Esophagus squamous epithelium (tissue), 5 donors: ENCODE results near the gene PUS10. TPM values are rescaled to one million over a fixed set of nuclear protein-coding genes. Genes with fewer than 3 reads are reported as not detected.
"Not testable (repeated sequence)": the region's sequence is repeated elsewhere in the genome, so short reads cannot be mapped to it uniquely, and the experiment has no call there.

Source experiments
- DNase-seq: peaks from one replicate; lab custom pipeline; 2025; lab: John Stamatoyannopoulos, UW
- H3K27ac ChIP-seq, 4 donors: fragments of 200-600 bp; sonication (generic); one replicate each; pipeline ENCODE4 v1.5.1; 2016 to 2019; ENCODE audit warnings: mild to moderate bottlenecking in 1 of 4
- H3K27me3 ChIP-seq, 4 donors: fragments of 200-600 bp; sonication (generic); 1 replicate in 3 of 4; 2 replicates in 1 of 4; pipeline versions ENCODE4 v1.5.1 to v1.6.0; 2017 to 2021; ENCODE audit warnings: antibody characterized with exemption in 1 of 4
- H3K36me3 ChIP-seq, 3 donors: fragments of 200-600 bp; sonication (generic); one replicate each; pipeline ENCODE4 v1.5.1; 2016 to 2019
- H3K4me1 ChIP-seq, 3 donors: fragments of 200-600 bp; sonication (generic); one replicate each; pipeline ENCODE4 v1.5.1; 2017 to 2019
- H3K4me3 ChIP-seq, 4 donors: fragments of 200-600 bp; sonication (generic); 1 replicate in 3 of 4; 2 replicates in 1 of 4; pipeline ENCODE4 v1.5.1; 2016 to 2019; ENCODE audit warnings: mild to moderate bottlenecking in 2 of 4, moderate library complexity in 1 of 4
- H3K9me3 ChIP-seq, 3 donors: fragments of 200-600 bp; sonication (generic); one replicate each; pipeline ENCODE4 v1.5.1; 2016 to 2019
- POLR2A ChIP-seq, 4 donors: fragments of 450-650 bp; IDR thresholded peaks; one replicate each; pipeline ENCODE4 v1.6.1; 2017; ENCODE audit warnings: antibody characterized with exemption in 4 of 4, mild to moderate bottlenecking in 4 of 4, moderate library complexity in 3 of 4
- WGBS, 2 donors: methylation state at CpG; one replicate each; pipeline ENCODE4 v1.1.5; 2018; 5-methylcytosine and 5-hydroxymethylcytosine counted together
- intact Hi-C: fragments of 100-400 bp; cut with DNase I; formaldehyde crosslinking; loops from one replicate; pipeline ENCODE4 v1.15.0; 2022
- total RNA-seq, 4 donors: library from RNA; depleted of rRNA; stranded (reverse); fragments of >200 nt; gene quantifications; one replicate each; pipeline ENCODE4 v1.1.0, GENCODE V29; 2016
- TF ChIP-seq, protein P1 (sequence below), 6 experiments: fragments of 450-650 bp in 4 of 6; fragments of 200-600 bp in 2 of 6; sonication (generic) in 2 of 6; IDR thresholded peaks; one replicate each; pipeline ENCODE4 v1.5.1; 2016 to 2019; ENCODE audit warnings: antibody characterized with exemption in 6 of 6, mild to moderate bottlenecking in 4 of 6, moderate library complexity in 4 of 6
- donor health status: DM: yes; HTN: yes; CAD: no.

PUS10 gene
- total RNA-seq, 4 donors from 2014 or later: 3.7 to 9.1 (median 5.4) TPM

DNA sequence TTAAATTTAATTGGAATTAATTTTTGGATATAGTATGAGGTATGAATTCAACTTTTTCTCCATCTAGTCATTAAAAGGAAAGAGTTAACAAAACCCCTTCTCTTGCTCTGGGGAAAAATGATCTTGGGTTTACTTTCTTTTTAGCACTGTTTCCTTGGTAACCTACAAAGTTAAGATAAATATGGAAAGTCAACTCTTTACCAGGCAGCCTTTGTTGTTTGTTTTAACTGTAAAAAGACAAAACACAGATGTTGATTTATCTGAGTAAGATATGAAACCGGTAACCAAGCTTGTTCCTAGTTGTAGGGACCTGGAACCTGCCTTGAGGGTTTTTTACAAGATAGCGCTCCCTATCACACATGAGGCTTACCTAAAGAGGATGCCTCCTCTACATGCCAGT lies 37.5 kb upstream of the PUS10 start:
- TF ChIP-seq POLR2A (IDR thresholded peaks at IDR 0.05): no peak
- TF ChIP-seq, protein P1, sequence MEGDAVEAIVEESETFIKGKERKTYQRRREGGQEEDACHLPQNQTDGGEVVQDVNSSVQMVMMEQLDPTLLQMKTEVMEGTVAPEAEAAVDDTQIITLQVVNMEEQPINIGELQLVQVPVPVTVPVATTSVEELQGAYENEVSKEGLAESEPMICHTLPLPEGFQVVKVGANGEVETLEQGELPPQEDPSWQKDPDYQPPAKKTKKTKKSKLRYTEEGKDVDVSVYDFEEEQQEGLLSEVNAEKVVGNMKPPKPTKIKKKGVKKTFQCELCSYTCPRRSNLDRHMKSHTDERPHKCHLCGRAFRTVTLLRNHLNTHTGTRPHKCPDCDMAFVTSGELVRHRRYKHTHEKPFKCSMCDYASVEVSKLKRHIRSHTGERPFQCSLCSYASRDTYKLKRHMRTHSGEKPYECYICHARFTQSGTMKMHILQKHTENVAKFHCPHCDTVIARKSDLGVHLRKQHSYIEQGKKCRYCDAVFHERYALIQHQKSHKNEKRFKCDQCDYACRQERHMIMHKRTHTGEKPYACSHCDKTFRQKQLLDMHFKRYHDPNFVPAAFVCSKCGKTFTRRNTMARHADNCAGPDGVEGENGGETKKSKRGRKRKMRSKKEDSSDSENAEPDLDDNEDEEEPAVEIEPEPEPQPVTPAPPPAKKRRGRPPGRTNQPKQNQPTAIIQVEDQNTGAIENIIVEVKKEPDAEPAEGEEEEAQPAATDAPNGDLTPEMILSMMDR (IDR thresholded peaks at IDR 0.05): no peak
- intact Hi-C loops: no loop called here

DNA sequence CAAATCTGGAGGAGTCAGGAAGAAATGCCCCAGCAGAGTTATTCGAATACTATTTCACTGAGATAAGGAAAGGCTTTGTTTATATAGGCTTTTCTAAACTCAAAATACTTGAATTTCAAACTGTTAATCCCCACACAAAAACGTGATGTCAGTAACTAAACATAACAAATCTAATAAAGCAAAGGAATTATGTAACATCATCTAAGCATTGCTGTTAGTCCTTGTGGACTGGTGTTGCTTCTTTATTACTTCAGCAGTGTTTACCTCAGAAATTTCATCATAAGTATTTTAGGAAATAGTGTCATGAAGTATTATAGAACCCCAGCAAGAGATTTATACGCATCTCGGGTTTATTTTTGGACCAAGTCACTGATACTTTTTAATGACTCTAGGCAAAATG lies 27.9 kb upstream of the PUS10 start:
- WGBS, 2 donors: 40 to 41% methylated on average over 4 of the region's 4 CpGs
- intact Hi-C loops: no loop called here
- Histone ChIP-seq H3K36me3 (peaks cover 0 to 59% (median 9%) of the 10 kb centered on the region in 3 donors), H3K27ac (peak overlapping the region in 3 of 4 donors; percentile 41 to 54 (median 53)), H3K27me3 (no peaks in the 10 kb centered on the region), H3K4me3 (no peak overlapping the region), H3K9me3 (no peaks in the 10 kb centered on the region), H3K4me1 (peaks cover 5 to 26% (median 8%) of the 10 kb centered on the region in 3 donors)
- DNase-seq: no peak
- TF ChIP-seq POLR2A (IDR thresholded peaks at IDR 0.05): no peak
- TF ChIP-seq, protein P1 (IDR thresholded peaks at IDR 0.05): no peak

More for the DNA sequence above, 37.5 kb upstream of the PUS10 start:
- Histone ChIP-seq H3K9me3 (no peaks in the 10 kb centered on the region), H3K27me3 (no peaks in the 10 kb centered on the region), H3K4me1 (no peaks in the 10 kb centered on the region), H3K27ac (no peak overlapping the region), H3K4me3 (no peak overlapping the region), H3K36me3 (peaks cover 0 to 70% (median 5%) of the 10 kb centered on the region in 3 donors)
- WGBS, 2 donors: 52% methylated on average over 2 of the region's 2 CpGs
- DNase-seq: no peak

DNA sequence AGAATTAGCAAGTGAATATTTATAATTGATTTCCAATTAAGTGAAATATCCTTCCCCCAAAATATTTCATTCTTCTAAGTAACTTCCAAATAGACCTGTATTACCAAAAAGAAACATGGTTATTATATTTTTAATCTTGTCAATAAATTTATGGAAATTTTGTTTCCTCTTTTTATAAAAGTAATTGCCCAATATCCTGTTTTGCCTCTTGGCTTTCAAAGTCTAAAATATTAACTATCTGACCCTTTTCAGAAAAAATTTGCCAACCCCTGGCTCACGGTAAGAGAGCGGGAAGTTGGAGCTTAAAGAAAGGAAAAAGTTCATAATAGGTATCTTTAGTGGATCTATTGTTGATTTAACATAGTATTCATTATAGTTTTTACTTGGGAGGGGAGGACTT lies 27.2 kb upstream of the PUS10 start:
- intact Hi-C loops: no loop called here
- 56 to 57% methylated on average over 2 of the region's 2 CpGs for WGBS, 2 donors
- H3K27me3 ChIP-seq: no peaks in the 10 kb centered on the region
- TF ChIP-seq POLR2A (IDR thresholded peaks at IDR 0.05): no peak
- TF ChIP-seq, protein P1 (IDR thresholded peaks at IDR 0.05): no peak
- no peak for DNase-seq
- peaks cover 5 to 26% (median 8%) of the 10 kb centered on the region in 3 donors for H3K4me1 ChIP-seq
- H3K27ac ChIP-seq: peak overlapping the region in 2 of 4 donors; percentile 53 to 54
- no peaks in the 10 kb centered on the region for H3K9me3 ChIP-seq
- H3K4me3 ChIP-seq: no peak overlapping the region
- peaks cover 0 to 51% (median 9%) of the 10 kb centered on the region in 3 donors for H3K36me3 ChIP-seq

DNA sequence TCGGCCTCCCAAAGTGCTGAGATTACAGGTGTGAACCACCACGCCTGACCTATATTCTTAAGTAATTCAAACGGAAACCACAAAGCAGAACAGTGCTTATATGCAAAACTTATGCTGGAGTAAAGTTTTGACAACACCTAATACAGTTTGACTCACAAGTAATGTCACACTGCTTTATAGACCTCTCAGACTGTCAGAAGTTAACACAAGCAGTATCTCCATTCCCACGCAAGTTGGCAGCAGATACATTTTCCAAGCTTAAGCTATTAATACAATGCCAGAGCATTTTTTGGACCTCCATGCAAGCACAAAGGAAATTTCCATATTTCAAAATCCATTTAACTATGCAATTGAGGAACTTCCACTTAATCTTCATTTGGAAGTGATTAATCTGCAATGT lies 26.6 kb upstream of the PUS10 start:
- no peak for DNase-seq
- peaks cover 0 to 45% (median 8%) of the 10 kb centered on the region in 3 donors for H3K36me3 ChIP-seq
- peaks cover 5 to 26% (median 8%) of the 10 kb centered on the region in 3 donors for H3K4me1 ChIP-seq
- H3K27me3 ChIP-seq: no peaks in the 10 kb centered on the region
- no peak overlapping the region for H3K4me3 ChIP-seq
- TF ChIP-seq POLR2A (IDR thresholded peaks at IDR 0.05): no peak
- TF ChIP-seq, protein P1 (IDR thresholded peaks at IDR 0.05): no peak
- intact Hi-C loops: no loop called here
- H3K9me3 ChIP-seq: no peaks in the 10 kb centered on the region
- WGBS, 2 donors: 44 to 68% methylated on average over 4 of the region's 4 CpGs
- peak overlapping the region in 1 of 4 donors; percentile 53 for H3K27ac ChIP-seq

DNA sequence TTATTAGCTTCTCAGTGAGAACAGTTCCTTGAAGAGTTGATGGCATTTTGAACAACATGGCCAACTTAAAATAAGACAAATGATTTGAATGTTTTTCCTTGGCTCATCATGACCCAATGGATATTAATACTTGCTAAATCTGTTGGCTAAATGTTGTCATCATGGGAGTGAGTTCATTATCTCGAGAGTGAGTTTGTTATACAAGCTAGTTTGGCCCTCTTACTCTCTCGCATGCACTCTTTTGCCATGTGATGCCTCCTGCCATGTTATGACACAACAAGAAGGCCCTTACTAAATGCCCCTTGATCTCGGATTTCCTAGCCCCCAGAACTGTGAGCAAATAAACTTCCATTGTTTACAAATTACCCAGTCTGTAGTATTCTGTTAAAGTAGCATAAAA lies 24.8 kb upstream of the PUS10 start:
- 78 to 86% methylated on average over 3 of the region's 3 CpGs for WGBS, 2 donors

DNA sequence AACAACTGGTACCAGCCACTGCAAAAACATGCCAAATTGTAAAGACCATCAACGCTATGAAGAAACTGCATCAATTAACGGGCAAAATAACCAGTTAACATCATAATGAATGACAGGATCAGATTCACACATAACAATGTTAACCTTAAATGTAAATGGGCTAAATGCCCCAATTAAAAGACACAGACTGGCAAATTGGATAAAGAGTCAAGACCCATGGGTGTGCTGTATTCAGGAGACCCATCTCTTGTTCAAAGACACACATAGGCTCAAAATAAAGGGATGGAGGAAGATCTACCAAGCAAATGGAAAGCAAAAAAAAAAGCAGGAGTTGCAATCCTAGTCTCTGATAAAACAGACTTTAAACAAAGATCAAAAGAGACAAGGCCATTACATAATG lies 18.6 kb upstream of the PUS10 start:
- 95 to 97% methylated on average over 2 of the region's 2 CpGs for WGBS, 2 donors
- H3K4me3 ChIP-seq, DNase-seq, H3K27me3 ChIP-seq, intact Hi-C loops, H3K4me1 ChIP-seq, H3K27ac ChIP-seq, H3K9me3 ChIP-seq: not testable (repeated sequence)
- H3K36me3 ChIP-seq: peaks cover 21 to 43% (median 21%) of the 10 kb centered on the region in 3 donors

More for the DNA sequence above, 24.8 kb upstream of the PUS10 start:
- H3K27me3 ChIP-seq: no peaks in the 10 kb centered on the region
- no peaks in the 10 kb centered on the region for H3K9me3 ChIP-seq
- H3K27ac ChIP-seq: peak overlapping the region in 1 of 4 donors; percentile 21
- no peak for DNase-seq
- peaks cover 0 to 27% (median 0%) of the 10 kb centered on the region in 3 donors for H3K36me3 ChIP-seq
- intact Hi-C loops: no loop called here
- TF ChIP-seq POLR2A (IDR thresholded peaks at IDR 0.05): no peak
- TF ChIP-seq, protein P1 (IDR thresholded peaks at IDR 0.05): no peak
- no peak overlapping the region for H3K4me3 ChIP-seq
- peaks cover 5 to 26% (median 8%) of the 10 kb centered on the region in 3 donors for H3K4me1 ChIP-seq

DNA sequence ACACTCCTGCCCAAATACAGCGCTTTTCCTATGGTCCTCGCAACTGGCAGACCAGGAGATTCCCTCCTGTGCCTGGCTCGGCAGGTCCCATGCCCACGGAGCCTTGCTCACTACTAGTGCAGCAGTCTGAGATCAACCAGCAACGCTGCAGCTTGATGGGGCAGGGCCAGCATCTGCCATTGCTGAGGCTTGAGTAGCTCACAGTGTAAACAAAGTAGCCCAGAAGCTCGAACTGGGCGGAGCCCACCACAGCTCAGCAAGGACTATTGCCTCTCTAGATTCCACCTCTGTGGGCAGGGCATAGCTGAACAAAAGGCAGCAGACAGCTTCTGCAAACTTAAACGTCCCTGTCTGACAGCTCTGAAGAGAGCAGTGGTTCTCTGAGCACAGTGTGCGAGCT lies 16.5 kb upstream of the PUS10 start:
- 80% methylated on average over 2 of the region's 9 CpGs; no CpG with 5 or more reads in 1 of the 2 donors for WGBS, 2 donors
- H3K4me3 ChIP-seq, H3K27ac ChIP-seq, DNase-seq, H3K27me3 ChIP-seq, intact Hi-C loops, H3K9me3 ChIP-seq, H3K4me1 ChIP-seq: not testable (repeated sequence)
- H3K36me3 ChIP-seq: peaks cover 21 to 51% (median 21%) of the 10 kb centered on the region in 3 donors
